ENCODE measurements around the gene SGMS2. TPM values are rescaled to one million over a fixed set of nuclear protein-coding genes. Genes with fewer than 3 reads are reported as not detected.

SGMS2 gene
- total RNA-seq, 1 experiment from 2014 or later = 58.7 TPM

DNA sequence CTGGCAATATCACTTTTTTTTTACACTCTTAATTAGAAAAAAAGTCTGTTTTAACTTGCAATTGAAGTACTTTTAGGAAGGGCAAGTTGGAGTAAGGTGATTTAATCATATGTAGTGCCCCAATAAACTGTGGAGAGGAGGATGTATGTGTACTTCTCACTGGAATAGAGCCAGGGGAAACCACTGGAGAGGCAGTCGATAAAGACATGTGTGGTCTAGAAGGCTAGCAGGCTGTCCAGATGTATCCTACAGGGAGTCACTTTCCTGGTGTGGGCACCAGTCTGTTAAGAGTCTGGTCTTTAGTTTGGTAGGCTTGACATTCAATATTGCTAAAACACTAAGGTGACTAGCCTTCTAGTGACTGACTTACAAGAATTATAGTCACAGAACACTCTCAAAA is 9.6 kb upstream of the SGMS2 start:
- CTCF ChIA-PET = no interaction called here
- no peak overlapping the region for H2AFZ ChIP-seq (ENCODE audit: low read length)
- ATAC-seq (no peak), DNase-seq (no peak)
- H3K27ac ChIP-seq (ENCODE audit: low read length) = no peak overlapping the region
- no peaks in the 10 kb centered on the region for H3K27me3 ChIP-seq (ENCODE audit: low read length)
- H3K9me2 ChIP-seq (replicated peaks; ENCODE audit: low read length) = no peaks in the 10 kb centered on the region
- no peaks in the 10 kb centered on the region for H4K20me1 ChIP-seq (ENCODE audit: low read length)
- BruUV-seq (replicated peaks) = no TSS peak
- TF ChIP-seq EZH2phosphoT487 (IDR thresholded peaks at IDR 0.05; ENCODE audit: borderline replicate concordance, low read length) (no peak), EZH2 (IDR thresholded peaks at IDR 0.05; ENCODE audit: low read length, unreplicated experiment) (no peak), CTCF (conservative IDR thresholded peaks at IDR 0.05; ENCODE audit: low read depth, low read length) (no peak)
- no peaks in the 10 kb centered on the region for H3K79me2 ChIP-seq (ENCODE audit: low read length)
- H3K4me1 ChIP-seq (ENCODE audit: insufficient read depth, low read length) = peaks cover 10% of the 10 kb centered on the region
- POLR2A ChIA-PET (ENCODE audit: unreplicated experiment) = no interaction called here
- no peak overlapping the region for H3K9ac ChIP-seq (ENCODE audit: low read length)
- no peak overlapping the region for H3K4me3 ChIP-seq (ENCODE audit: low read length)
- intact Hi-C loops (cut with micrococcal nuclease) = no loop called here
- no peaks in the 10 kb centered on the region for H3F3A ChIP-seq (ENCODE audit: low read length, unreplicated experiment)
- no peaks in the 10 kb centered on the region for H3K9me3 ChIP-seq (ENCODE audit: low read length)
- H3K36me3 ChIP-seq (ENCODE audit: low read depth, low read length) = no peaks in the 10 kb centered on the region
- H3K4me2 ChIP-seq (ENCODE audit: low read length) = no peak overlapping the region

DNA sequence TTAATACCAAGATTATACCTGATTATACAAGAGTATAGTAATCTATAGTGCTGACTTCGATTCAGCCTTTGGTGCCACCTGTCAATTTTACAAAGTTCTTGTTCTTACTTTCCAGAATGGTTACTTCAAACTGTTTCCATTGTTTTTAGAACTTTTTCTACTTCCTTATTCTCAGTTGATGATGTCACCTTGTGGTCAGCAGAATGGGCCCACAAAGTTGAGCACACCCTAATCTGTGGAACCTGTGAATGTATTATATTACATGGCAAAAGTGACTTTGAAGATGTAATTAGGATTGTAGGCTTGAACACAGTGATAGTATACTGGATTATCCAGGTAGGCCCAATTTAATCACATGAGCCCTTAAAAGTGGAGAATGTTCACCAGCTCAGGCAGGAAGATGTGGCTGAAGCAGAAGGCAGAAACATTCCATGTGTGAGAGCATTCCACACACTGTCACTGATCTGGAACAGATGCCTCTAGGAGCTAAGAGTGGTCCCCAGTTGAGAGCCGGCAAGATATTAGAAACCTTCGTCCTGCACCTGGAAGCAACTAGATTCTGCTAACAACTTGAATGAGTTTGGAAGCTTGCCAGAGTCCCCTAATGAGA is 6.3 kb upstream of the SGMS2 start:
- intact Hi-C loops (cut with micrococcal nuclease) = no loop called here
- no peaks in the 10 kb centered on the region for H3K79me2 ChIP-seq (ENCODE audit: low read length)
- peak; percentile 14 for DNase-seq
- H3K9me3 ChIP-seq (ENCODE audit: low read length) = no peaks in the 10 kb centered on the region
- H3K4me2 ChIP-seq (ENCODE audit: low read length) = no peak overlapping the region
- no peaks in the 10 kb centered on the region for H3K27me3 ChIP-seq (ENCODE audit: low read length)
- H3F3A ChIP-seq (ENCODE audit: low read length, unreplicated experiment) = no peaks in the 10 kb centered on the region
- no peak overlapping the region for H3K4me3 ChIP-seq (ENCODE audit: low read length)
- H3K9ac ChIP-seq (ENCODE audit: low read length) = no peak overlapping the region
- CTCF ChIA-PET = no interaction called here
- no peak overlapping the region for H3K27ac ChIP-seq (ENCODE audit: low read length)
- POLR2A ChIA-PET (ENCODE audit: unreplicated experiment) = no interaction called here
- BruUV-seq (replicated peaks) = no TSS peak
- no peak for TF ChIP-seq EZH2phosphoT487 (IDR thresholded peaks at IDR 0.05; ENCODE audit: borderline replicate concordance, low read length)
- TF ChIP-seq EZH2 (IDR thresholded peaks at IDR 0.05; ENCODE audit: low read length, unreplicated experiment) = no peak
- TF ChIP-seq CTCF (conservative IDR thresholded peaks at IDR 0.05; ENCODE audit: low read depth, low read length) = no peak
- no peak overlapping the region for H2AFZ ChIP-seq (ENCODE audit: low read length)
- no peaks in the 10 kb centered on the region for H3K36me3 ChIP-seq (ENCODE audit: low read depth, low read length)
- H3K4me1 ChIP-seq (ENCODE audit: insufficient read depth, low read length) = peaks cover 10% of the 10 kb centered on the region
- no peaks in the 10 kb centered on the region for H3K9me2 ChIP-seq (replicated peaks; ENCODE audit: low read length)
- H4K20me1 ChIP-seq (ENCODE audit: low read length) = no peaks in the 10 kb centered on the region
- ATAC-seq = no peak

- BruUV-seq (replicated peaks) = no TSS peak
- ATAC-seq (no peak), DNase-seq (no peak)
- peak overlapping the region; percentile 79 for H2AFZ ChIP-seq (ENCODE audit: low read length)
- H3K4me2 ChIP-seq (ENCODE audit: low read length) = peak overlapping the region; percentile 84
- peaks cover 7% of the 10 kb centered on the region; the same call in 1 of the 2 replicates for H4K20me1 ChIP-seq (ENCODE audit: low read length)
- peak overlapping the region; percentile 78 for H3K4me3 ChIP-seq (ENCODE audit: low read length)
- peaks cover 37% of the 10 kb centered on the region for H3K79me2 ChIP-seq (ENCODE audit: low read length)
- TF ChIP-seq CTCF (conservative IDR thresholded peaks at IDR 0.05; ENCODE audit: low read depth, low read length) = no peak
- no peak for TF ChIP-seq EZH2 (IDR thresholded peaks at IDR 0.05; ENCODE audit: low read length, unreplicated experiment)
- TF ChIP-seq EZH2phosphoT487 (IDR thresholded peaks at IDR 0.05; ENCODE audit: borderline replicate concordance, low read length) = no peak
- peak overlapping the region; percentile 63 for H3K9ac ChIP-seq (ENCODE audit: low read length)
- no peaks in the 10 kb centered on the region for H3K9me3 ChIP-seq (ENCODE audit: low read length)
- peak overlapping the region; percentile 84 for H3K27ac ChIP-seq (ENCODE audit: low read length)
- POLR2A ChIA-PET (ENCODE audit: unreplicated experiment) = interaction anchor here (0.6 to 1.0 kb wide), 4 partner anchors 30 to 210 kb away, joined by 3 to 4 read pairs (median 3); no protein-coding TSS in a partner anchor
- no peaks in the 10 kb centered on the region for H3K27me3 ChIP-seq (ENCODE audit: low read length)
- H3K9me2 ChIP-seq (replicated peaks; ENCODE audit: low read length) = no peaks in the 10 kb centered on the region
- intact Hi-C loops (cut with micrococcal nuclease) = loop anchor here (1.0 to 2.0 kb wide), 5 partner anchors 23 to 89 kb away; no protein-coding TSS in a partner anchor
- no peaks in the 10 kb centered on the region for H3F3A ChIP-seq (ENCODE audit: low read length, unreplicated experiment)
- H3K36me3 ChIP-seq (ENCODE audit: low read depth, low read length) = no peaks in the 10 kb centered on the region
- CTCF ChIA-PET = no interaction called here
- H3K4me1 ChIP-seq (ENCODE audit: insufficient read depth, low read length) = peaks cover 14% of the 10 kb centered on the region
Measured at GRCh38 chr4:107823870-107824349, 822 bp upstream of the SGMS2 start.

All from PC-3 (cell line).